OCI-LY1 (cell line): ENCODE results near the gene ANKRD39.

ENCODE experiments used
- EZH2 ChIP-seq: fragments of 200-600 bp; sonication (generic), shearing (Covaris generic); IDR thresholded peaks from 2 replicates; pipeline ENCODE4 v1.8.0; 2017; ENCODE audit warnings: borderline replicate concordance, mixed run types, mild to moderate bottlenecking, antibody characterized with exemption, low read length, moderate library complexity, mixed read lengths
- TF ChIP-seq, protein P1 (sequence below): fragments of 200-600 bp; sonication (generic), shearing (Covaris generic); IDR thresholded peaks from 2 replicates; pipeline ENCODE4 v1.5.1; 2017; ENCODE audit warnings: mild to moderate bottlenecking, antibody characterized with exemption, low read length, moderate library complexity, mixed read lengths

- TF ChIP-seq, protein P1, sequence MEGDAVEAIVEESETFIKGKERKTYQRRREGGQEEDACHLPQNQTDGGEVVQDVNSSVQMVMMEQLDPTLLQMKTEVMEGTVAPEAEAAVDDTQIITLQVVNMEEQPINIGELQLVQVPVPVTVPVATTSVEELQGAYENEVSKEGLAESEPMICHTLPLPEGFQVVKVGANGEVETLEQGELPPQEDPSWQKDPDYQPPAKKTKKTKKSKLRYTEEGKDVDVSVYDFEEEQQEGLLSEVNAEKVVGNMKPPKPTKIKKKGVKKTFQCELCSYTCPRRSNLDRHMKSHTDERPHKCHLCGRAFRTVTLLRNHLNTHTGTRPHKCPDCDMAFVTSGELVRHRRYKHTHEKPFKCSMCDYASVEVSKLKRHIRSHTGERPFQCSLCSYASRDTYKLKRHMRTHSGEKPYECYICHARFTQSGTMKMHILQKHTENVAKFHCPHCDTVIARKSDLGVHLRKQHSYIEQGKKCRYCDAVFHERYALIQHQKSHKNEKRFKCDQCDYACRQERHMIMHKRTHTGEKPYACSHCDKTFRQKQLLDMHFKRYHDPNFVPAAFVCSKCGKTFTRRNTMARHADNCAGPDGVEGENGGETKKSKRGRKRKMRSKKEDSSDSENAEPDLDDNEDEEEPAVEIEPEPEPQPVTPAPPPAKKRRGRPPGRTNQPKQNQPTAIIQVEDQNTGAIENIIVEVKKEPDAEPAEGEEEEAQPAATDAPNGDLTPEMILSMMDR = peak; percentile 92
- no peak for TF ChIP-seq EZH2
These were observed 56.6 kb downstream of the ANKRD39 start for GRCh38 chr2:96801005-96801785.
